ENCODE measurements around the gene PPEF2.

GRCh38 chr4:75848891-75849290, 53.4 kb downstream of the PPEF2 start:
- TF ChIP-seq CTCF (IDR thresholded peaks at IDR 0.05) (no peak), ZFX (IDR thresholded peaks at IDR 0.05; ENCODE audit: borderline replicate concordance) (no peak)
